Skin epidermis (tissue), 12 donors: ENCODE measurements around the gene TMEM19.

ENCODE experiments used
- H3K27ac ChIP-seq, 21 experiments: fragments of 200-600 bp; sonication (generic) in 11 of 21; one replicate each; pipeline ENCODE4 v1.5.0; 2020; ENCODE audit warnings: mild to moderate bottlenecking in 3 of 21, inconsistent platforms in 2 of 21, moderate library complexity in 2 of 21
- H3K4me3 ChIP-seq, 7 experiments: fragments of 200-600 bp; sonication (generic) in 2 of 7; one replicate each; pipeline ENCODE4 v1.5.0; 2020; ENCODE audit warnings: inconsistent platforms in 2 of 7, mild to moderate bottlenecking in 2 of 7, moderate library complexity in 1 of 7

TMEM19 gene

DNA sequence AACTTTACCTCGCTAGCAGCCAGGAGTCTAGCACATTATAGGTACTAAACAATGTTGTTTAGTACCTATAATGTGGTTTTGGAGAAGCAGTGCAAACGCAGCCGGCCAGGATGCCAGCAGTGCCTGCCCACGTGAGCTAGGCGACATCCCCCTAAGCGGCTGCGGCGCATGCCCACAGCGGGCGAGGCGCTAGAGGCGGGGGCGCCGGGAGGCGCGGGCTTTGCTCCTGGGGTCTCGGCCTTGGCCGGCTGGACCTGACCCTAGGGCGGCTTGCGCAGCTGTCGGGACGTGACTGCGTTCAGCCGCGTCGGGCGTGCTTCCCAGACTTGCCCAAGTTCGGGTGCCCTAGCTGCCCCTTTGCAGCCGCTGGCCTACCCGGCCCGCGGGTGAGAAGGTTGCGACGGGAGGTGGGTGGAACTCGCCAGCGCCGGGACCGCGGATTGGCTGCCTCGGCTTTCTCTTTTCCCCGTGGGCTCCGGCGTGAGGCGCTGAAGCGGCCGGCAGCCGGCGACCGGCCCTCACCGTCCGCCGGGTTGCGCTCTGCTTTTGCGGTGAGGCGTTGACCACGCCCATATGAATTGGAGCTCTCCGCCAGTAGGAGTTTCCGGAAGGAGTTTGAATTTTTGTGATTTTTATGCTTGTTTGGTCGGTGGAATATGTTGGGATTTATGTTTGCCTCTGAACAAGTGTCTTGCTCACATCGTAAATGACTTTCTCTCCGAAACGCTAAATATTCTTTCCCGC, at the start of gene TMEM19:
Gene TMEM19 (plus strand): TSS at position 169 of the 744 bp plus-strand sequence. CDS start 599 bp downstream, outside the sequence.
- H3K4me3 ChIP-seq: peak within 1 kb of the TSS; percentile 56 to 75 (median 62)
- H3K27ac ChIP-seq: peak within 1 kb of the TSS; percentile 60 to 95 (median 88)

DNA sequence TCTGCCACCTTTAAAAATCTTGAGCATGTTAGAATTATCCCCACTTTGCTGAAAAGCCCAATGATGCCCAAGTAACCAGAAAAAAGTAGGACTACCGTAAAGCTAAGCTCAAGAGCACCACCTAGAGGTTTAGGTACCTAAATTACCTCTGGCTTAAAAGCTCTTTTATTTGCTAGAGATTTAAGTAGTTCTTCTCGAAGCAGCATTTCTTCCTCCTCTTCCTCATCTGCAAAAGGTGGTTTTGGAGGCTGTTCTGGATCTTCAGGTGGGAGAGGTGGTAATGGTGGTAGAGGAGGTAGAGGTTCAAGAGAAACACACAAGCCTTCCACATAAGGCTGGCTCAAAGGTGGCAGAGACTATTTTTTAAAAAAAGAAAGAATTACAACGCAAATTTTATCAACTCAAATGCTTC, 49.2 kb upstream of the TMEM19 start:
- Histone ChIP-seq H3K27ac (peak overlapping the region in 1 of 21 experiments; percentile 46), H3K4me3 (no peak overlapping the region)

DNA sequence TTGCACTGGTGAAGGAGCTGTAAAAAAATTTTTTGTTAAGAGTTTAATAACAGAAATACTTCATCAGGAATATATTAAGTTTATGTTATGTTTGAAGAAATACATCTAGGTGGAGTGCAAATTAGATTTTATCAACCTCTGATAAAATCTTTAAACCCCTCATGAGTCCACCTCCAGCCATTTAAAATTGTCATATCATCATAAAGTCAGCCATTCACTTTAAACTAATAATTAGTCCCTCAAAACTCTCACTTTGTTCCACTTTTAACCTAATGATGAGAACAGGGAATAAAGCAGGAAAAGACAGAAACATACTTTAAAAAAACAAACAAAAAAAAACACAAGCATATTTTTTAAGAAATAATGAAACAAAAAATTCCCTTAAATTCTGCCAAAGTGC, 47.4 kb upstream of the TMEM19 start:
- Histone ChIP-seq H3K4me3 (no peak overlapping the region), H3K27ac (no peak overlapping the region)

DNA sequence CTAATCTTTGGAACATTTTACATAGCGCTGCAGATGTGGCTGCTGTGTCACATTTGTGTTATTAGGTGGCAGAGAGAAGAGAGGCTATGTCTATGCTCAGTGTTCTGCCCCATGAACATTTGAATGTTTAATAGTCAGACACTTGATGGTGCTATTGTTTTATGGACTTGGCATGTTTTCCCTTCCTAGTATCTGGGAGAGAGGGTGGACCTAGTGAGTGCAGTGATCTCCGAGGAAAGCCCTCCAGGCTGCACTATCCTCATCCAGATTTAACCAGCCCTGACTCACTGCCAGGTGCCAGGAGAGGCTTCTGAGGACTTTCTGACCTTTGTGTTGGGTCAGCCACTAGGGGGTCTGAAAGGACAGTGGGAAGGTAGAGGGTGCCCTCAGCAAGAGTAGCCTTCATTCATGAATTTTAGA, 46.5 kb upstream of the TMEM19 start:
- Histone ChIP-seq H3K4me3 (no peak overlapping the region), H3K27ac (peak overlapping the region in 1 of 21 experiments; percentile 53)

DNA sequence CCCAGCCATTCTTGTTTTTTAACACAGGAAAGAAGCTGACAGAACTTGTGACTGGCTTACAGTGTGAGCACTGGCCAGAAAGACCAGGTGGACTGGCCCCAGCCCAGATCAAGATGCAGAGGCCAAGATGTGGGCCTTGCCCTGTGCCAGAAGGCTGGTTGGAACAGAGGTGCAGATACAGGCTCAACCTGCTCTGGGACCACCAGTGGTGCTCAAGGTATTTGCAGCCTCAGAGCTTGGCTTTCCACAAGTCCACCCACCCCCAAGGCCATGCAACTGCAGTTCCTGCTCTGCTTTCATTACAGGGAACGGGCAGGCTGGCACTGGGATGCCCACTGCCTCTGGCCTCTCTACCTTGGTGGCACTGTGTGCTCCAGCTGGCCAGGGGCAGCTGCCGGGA, 45.6 kb upstream of the TMEM19 start:
- Histone ChIP-seq H3K27ac (peak overlapping the region in 1 of 21 experiments; percentile 53), H3K4me3 (no peak overlapping the region)

DNA sequence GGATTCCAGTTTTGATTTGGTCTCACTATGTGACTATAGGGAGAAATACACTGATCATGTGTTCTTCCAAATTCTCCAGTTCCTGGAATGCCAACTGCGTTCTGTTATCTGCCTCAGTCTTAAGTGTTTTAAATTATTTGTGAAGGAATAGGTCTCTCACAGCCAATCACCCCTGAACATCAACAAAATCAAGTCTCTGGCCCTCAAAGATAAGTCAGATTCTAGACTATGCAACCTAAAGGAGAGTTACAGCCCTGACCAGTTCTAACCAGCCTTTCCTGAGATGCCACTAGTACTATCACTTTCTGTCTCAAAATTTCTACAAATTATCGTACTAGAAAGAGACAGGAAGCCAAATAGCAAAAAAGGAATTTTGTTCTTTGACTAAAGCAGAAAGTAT, 44.5 kb upstream of the TMEM19 start:
- Histone ChIP-seq H3K27ac (peak overlapping the region in 1 of 21 experiments; percentile 74), H3K4me3 (no peak overlapping the region)

DNA sequence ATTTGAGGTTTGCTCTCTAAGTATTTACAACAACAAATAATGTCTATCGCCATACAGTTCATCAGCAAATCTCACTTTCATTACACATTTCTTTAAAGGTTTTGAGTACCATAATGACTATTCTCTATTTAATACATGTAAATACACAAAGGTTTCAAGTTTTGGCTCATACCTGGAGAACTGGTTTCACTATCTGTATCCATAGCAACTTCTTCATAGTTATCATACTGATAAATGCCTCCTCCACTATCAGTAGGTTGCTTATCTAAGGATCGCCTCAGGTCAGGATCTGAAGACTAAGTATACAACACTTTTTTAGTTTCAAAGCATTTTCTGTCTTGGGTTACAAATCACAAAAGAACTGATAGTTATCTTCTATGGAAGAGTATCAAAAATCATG, 43.6 kb upstream of the TMEM19 start:
- H3K27ac ChIP-seq: no peak overlapping the region
- H3K4me3 ChIP-seq: no peak overlapping the region

DNA sequence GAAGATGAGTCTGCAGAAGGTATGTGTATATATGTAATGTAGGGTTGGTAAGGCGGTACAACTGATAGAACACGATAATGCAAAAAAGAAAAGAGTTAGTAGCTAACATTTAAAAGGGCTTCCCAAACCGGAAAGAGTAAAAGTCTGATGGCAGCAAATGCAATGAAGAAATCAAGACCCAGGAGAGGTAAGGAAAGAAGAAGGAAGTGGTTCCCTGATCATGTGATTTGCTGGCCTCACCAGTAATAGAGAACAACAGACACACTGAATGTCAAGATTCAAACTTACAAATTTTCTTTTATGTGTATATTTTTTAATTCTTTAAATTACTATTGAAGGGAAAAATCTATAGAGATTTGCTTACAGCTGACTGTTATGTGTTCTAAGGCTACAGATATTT, 40.6 kb upstream of the TMEM19 start:
- Histone ChIP-seq H3K4me3 (no peak overlapping the region), H3K27ac (peak overlapping the region in 1 of 21 experiments; percentile 52)

DNA sequence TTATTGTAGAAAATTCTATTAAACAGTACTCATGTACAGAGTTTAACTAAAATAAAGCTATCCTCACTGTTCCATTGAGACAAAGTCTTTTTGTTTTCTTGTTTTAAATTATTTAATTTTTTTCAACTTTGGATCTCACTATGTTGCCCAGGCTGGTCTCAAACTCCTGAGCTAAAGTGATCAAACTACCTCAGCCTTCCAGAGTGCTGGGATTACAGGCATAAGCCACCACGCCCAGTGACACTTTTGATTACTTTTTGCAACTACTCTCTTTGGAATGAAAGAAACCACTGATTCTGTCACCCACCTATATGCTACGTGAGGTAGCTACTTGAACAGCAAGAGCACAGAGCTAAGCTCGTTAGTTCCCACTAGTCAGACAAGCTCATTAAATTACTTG, 39.4 kb upstream of the TMEM19 start:
- H3K4me3 ChIP-seq: no peak overlapping the region
- H3K27ac ChIP-seq: no peak overlapping the region

DNA sequence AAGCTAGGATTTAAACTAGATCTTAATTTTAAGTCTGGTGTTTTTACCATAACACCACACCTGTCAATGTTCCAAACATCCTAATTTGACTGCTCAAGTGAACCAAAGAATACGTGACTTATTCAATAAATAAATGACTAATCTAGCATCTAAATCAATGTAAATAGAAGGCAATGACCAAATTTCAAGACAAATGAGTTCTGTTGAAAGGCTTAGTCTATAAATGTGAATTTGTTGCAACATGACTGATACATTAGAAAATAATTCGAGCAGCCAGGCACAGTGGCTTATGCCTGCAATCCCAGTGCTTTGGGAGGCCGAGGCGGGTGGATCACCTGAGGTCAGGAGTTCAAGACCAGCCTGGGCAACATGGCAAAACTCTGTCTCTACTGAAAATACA, 37.3 kb upstream of the TMEM19 start:
- no peak overlapping the region for H3K27ac ChIP-seq
- no peak overlapping the region for H3K4me3 ChIP-seq

DNA sequence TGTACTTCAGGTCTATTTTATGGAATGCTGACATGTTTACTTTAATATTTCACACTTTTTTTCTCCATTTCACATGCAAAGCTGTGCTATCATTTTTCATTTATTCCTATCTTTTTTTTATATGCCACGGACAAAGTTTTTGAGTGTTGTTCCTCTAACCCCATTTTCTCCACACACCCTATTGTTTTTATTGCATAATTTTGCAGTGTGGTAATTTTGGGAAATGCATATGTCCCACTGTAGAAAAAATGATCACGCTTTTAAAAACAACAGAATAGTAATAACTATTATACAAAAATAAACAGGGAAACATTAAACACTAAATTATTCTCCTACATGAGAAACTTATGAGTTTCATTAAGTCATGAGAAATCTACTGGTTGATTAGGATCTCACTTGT, 36.5 kb upstream of the TMEM19 start:
- Histone ChIP-seq H3K27ac (no peak overlapping the region), H3K4me3 (no peak overlapping the region)

DNA sequence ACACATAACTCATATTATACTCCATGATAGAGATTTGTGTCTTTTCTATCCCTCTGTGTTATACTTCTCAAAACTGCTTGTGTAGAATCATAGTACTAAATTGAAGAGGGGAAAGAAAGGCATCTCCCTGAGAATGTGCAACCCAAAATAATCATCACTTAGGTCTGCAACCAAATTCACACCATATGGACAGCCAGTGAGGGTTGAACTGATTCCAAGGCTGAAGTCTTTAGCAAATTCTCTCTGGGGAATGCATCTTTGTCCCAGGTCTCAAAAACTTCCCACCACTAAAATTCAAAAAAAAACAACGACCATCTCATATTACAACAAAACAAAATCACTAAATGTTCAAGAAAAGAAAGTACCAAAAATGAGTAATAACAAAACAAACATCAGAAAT, 33.2 kb upstream of the TMEM19 start:
- Histone ChIP-seq H3K27ac (no peak overlapping the region), H3K4me3 (no peak overlapping the region)

DNA sequence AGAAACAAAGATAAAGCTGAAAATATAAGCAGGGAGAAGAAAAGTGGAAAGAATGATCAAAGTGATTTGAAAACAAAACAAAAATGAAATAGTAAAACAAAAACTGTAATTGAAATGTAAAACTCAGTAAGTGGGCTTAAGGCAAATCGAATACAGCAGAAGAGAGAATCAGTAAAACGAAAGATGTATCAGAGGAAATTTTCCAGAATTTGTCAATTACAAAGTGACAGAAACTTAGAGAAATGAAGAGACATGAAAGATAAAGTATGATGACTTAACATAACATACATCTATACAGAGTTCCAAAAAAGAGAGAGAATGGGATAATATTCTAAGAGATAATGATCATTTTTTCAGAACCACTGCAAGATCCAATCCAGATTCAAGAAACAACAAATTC, 32.7 kb upstream of the TMEM19 start:
- no peak overlapping the region for H3K27ac ChIP-seq
- no peak overlapping the region for H3K4me3 ChIP-seq

DNA sequence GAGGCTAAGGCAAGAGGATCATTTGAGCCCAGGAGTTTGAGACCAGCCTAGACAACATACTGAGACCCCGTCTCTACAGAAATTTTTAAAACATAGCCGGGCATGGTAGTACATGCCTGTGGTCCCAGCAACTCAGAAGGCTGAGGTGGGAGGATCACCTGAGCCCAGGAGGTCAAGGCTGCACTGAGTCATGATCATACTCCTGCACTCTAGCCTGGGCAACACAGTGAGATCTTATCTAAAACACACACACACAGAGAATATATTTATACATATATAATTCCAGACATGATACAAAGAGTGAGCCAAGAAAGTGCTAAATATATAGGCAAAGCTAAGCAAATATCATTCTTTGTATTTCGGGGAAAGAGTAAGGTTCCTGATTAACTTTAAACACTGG, 31.7 kb upstream of the TMEM19 start:
- no peak overlapping the region for H3K27ac ChIP-seq

DNA sequence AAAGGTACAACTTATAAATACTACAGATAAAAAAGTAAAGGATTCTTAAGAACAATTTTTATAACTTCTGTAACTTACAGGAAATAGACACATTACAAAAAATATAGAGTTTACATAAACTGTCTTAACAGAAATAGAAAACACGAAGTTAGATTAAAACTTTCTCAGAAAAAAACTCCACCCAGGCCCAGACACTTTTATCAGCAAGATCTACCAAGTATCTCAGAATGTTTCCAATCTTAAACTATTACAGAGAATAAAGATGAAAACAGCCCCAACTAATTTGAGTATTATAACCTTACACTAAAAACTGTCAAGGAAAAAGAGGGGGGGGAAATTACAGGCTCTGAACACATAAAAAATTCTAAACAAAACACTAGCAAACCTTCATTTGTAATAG, 30.4 kb upstream of the TMEM19 start:
- Histone ChIP-seq H3K4me3 (peak overlapping the region in 1 of 7 experiments; percentile 11), H3K27ac (peak overlapping the region in 1 of 21 experiments; percentile 23)

More for the DNA sequence above, 31.7 kb upstream of the TMEM19 start:
- no peak overlapping the region for H3K4me3 ChIP-seq

DNA sequence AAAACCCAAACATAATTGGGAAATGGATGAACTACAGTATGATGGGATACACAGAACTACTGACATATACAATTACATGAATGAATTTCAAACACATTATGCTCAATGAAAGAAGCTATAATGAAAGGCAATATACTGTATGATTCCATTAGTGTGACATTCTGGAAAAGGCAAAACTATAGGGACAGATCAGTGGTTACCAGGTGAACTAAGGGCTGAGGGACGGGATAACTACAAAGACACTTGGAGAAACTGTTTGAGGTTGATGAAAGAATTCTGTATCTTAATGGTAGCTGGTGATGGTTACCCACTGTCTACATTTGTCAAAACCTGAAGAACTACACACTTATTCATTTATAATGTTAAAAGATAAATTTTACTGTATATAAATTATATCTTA, 30.0 kb upstream of the TMEM19 start:
- peak overlapping the region in 1 of 21 experiments; percentile 23 for H3K27ac ChIP-seq

DNA sequence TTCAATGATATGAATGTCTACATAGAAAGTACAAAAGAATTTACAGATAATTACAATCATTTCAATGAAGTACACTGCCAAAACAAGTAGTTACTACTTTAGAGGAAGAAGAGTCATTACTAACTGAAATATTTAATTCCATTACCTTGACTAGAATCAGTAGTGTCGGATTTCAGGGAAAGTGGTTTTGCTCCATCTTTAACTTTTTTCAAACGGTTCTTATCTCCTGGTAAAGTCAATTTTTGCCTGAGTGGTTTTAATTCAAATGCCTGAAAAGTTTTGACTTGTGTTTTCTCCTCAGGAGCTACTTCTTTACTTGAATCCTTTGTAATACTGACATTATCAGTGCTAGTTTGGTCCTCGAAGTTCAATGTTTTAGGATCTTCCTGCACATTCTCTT, 29.1 kb upstream of the TMEM19 start:
- peak overlapping the region in 1 of 7 experiments; percentile 3 for H3K4me3 ChIP-seq
- peak overlapping the region in 1 of 21 experiments; percentile 48 for H3K27ac ChIP-seq

More for the DNA sequence above, 30.0 kb upstream of the TMEM19 start:
- H3K4me3 ChIP-seq: peak overlapping the region in 1 of 7 experiments; percentile 11

DNA sequence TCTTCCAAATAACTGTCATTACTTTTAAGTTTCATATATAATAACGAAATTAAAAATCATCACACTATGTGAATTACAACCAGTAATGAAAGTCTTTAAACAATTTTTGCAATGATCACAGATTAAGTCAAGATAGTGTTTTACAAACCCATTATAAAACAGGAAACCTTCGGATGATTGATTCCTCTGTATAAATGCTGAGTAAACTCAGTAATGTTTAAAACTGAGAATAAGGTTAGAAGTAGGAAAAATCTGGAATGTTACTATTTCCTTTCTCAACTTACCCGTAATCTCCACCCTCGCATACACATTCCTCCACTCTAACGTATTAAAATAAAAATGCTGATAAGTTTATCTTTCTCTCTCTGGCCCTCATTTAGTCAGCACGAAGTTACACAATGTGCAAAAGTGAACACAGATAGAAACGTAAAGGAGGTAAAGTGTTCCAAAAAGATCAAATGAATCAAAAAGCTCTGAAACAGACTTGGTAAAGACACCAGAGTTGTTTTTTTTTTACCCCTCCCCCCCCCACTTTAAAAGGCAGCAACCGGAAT, 23.8 kb upstream of the TMEM19 start:
- Histone ChIP-seq H3K4me3 (peak overlapping the region; percentile 69 to 95 (median 77)), H3K27ac (peak overlapping the region in 17 of 21 experiments; percentile 83 to 98 (median 95))

DNA sequence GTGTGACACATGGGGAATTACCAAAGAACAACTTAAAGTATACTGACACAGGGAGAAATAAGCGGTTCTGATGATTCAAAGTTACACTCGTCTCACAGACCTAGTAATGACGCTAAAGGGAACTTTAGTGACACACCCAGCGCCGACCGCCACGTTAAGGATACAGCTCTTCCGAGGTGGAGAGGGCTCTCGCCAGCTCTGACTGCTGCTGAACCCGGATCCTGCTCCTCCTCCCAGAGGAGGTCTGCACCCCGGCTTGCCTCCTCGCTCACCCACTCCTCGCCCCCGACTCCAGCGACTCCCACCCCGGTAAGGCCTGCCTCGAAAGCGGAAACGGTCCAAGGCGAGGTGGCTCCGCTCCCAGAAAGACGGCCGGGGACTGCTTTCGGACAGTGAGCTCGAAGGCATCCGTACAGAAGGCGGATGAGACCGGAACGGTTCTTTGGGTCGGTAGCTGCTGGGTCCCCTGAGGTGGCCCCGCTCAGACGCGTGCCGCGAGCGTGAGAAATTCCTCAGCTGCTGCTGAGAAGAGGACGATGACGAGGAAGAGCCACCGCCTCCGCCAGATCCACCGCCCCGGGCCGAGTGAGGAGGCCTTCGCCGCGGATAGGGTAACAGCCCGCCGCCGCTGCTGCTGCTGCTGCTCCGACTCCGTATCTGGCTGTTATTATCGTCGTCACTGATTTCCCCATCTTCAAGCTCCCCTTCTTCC, 22.9 kb upstream of the TMEM19 start:
- Histone ChIP-seq H3K27ac (peak overlapping the region; percentile 75 to 98 (median 95)), H3K4me3 (peak overlapping the region; percentile 69 to 95 (median 77))

DNA sequence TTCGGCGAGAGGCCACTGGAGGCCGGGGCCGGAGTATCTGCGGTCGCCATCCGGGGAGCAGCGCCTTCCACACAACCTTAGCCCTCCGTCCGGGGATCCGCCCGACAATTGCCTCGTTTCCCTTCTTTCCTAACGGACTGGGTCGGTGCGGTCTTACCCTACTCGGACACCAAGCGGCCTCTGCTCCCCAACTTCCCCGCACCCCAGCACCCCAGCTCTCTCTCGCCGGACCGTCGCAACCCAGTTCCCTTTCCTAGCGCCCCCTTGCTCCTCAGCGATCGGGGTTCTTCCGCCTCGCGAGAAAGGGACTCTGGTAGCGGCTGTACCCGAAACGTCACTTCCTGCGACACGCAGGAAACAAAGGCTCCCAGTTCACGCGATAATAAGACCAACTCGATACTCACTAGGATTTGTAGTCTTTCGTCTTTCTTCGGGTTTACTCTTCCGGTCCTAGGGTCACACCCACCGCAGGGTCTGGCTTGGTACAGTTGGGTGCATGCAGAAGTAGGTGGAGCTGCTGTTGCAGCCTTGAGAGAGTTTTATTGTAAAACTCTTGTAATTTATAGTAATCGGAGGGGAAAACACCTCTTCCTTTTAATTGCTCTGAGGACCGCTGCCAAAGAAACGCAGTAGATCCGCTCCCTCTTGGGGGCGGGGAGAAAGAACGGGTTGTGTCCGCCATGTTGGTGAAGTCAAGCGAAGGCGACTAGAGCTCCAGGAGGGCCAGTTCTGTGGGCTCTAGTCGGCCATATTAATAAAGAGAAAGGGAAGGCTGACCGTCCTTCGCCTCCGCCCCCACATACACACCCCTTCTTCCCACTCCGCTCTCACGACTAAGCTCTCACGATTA, 22.1 kb upstream of the TMEM19 start, which contains the start of the genes THAP2 and ZFC3H1:
Gene THAP2 (plus strand): TSS at position 741 of the 850 bp plus-strand sequence. CDS start 209 bp downstream, outside the sequence.
Gene ZFC3H1 (minus strand): TSS at position 288 of the 850 bp plus-strand sequence. CDS start 238 bp downstream, at position 50.
- H3K27ac ChIP-seq: peak within 1 kb of the TSS; percentile 75 to 98 (median 95)
- H3K4me3 ChIP-seq: peak within 1 kb of the TSS; percentile 69 to 95 (median 77)
